Natural killer cell (primary cell): Measurements from ENCODE around the gene TNNI3K. TPM values are rescaled to one million over a fixed set of nuclear protein-coding genes. Genes with fewer than 3 reads are reported as not detected.
"Not testable (repeated sequence)": the region's sequence is repeated elsewhere in the genome, so short reads cannot be mapped to it uniquely, and the experiment has no call there.

Experiments used
- ATAC-seq, 3 donors: fragments of 150-1000 bp in 2 of 3; fragments of 200-7000 bp in 1 of 3; cut with Tn5 transposase; 1 replicate in 1 of 3; 2 replicates in 2 of 3; pipeline ENCODE4 v1.10.0; 2021; ENCODE audit warnings: mild to moderate bottlenecking in 2 of 3, moderate library complexity in 2 of 3
- DNase-seq, 2 donors: peaks; one replicate each; pipeline versions ENCODE4 v3.0.0 to v3.0.0-alpha.2; 2013 to 2021; ENCODE audit warnings: mixed read lengths in 1 of 2
- H3K27ac ChIP-seq: one replicate; pipeline ENCODE4 v1.5.1; 2013; ENCODE audit warnings: mild to moderate bottlenecking, low read length
- H3K27me3 ChIP-seq: one replicate; pipeline ENCODE4 v1.6.1; 2013; ENCODE audit warnings: low read length; ENCODE audit not compliant: control insufficient read depth, insufficient read depth
- H3K36me3 ChIP-seq: one replicate; pipeline ENCODE4 v1.6.1; 2013; ENCODE audit warnings: low read length; ENCODE audit not compliant: control insufficient read depth, insufficient read depth
- H3K4me1 ChIP-seq: one replicate; pipeline ENCODE4 v1.6.1; 2013; ENCODE audit warnings: low read length; ENCODE audit not compliant: control insufficient read depth, insufficient read depth
- H3K4me3 ChIP-seq: one replicate; pipeline ENCODE4 v1.5.1; 2013; ENCODE audit warnings: low read length
- H3K9me3 ChIP-seq: one replicate; pipeline ENCODE4 v1.6.1; 2013; ENCODE audit warnings: low read length; ENCODE audit not compliant: control insufficient read depth, insufficient read depth
- H3K27ac Mint-ChIP-seq, 2 donors: one replicate each; pipeline ENCODE4 v1.8.0; 2022; ENCODE audit warnings: mild to moderate bottlenecking in 2 of 2, mixed read lengths in 2 of 2, moderate library complexity in 1 of 2
- H3K27me3 Mint-ChIP-seq, 2 donors: one replicate each; pipeline ENCODE4 v1.8.0; 2022; ENCODE audit warnings: low read depth in 2 of 2, mixed read lengths in 2 of 2
- H3K36me3 Mint-ChIP-seq: one replicate; pipeline ENCODE4 v1.8.0; 2022; ENCODE audit warnings: mixed read lengths
- H3K4me1 Mint-ChIP-seq, 2 donors: one replicate each; pipeline ENCODE4 v1.8.0; 2022; ENCODE audit warnings: mixed read lengths in 2 of 2
- H3K4me3 Mint-ChIP-seq: one replicate; pipeline ENCODE4 v1.8.0; 2022; ENCODE audit warnings: mild to moderate bottlenecking, moderate library complexity, mixed read lengths
- H3K9me3 Mint-ChIP-seq, 2 donors: one replicate each; pipeline ENCODE4 v1.8.0; 2022; ENCODE audit warnings: mixed read lengths in 2 of 2
- WGBS: methylation state at CpG from one replicate; pipeline ENCODE4 v1.1.7; 2013; ENCODE audit warnings: missing lambda C conversion rate; ENCODE audit not compliant: insufficient coverage; 5-methylcytosine and 5-hydroxymethylcytosine counted together
- intact Hi-C: fragments of 100-400 bp; cut with micrococcal nuclease; formaldehyde crosslinking; loops from one replicate; pipeline ENCODE4 v1.14.2; 2022
- total RNA-seq, 4 donors: library from RNA; stranded (reverse); fragments of 120-200 nt in 1 of 4; gene quantifications; one replicate each; pipeline versions ENCODE4 v1.2.3 to v1.2.4, GENCODE V29; 2013 to 2022
- TF ChIP-seq, protein P1 (sequence below): fragments of 200-600 bp; IDR thresholded peaks from one replicate; pipeline ENCODE4 v1.8.0; 2022; ENCODE audit warnings: antibody characterized with exemption

The TNNI3K gene
- total RNA-seq, 3 donors from 2014 or later (not counting 1 experiment from before 2014, with no cell fraction given), result 0.72 TPM; not detected in 2

DNA sequence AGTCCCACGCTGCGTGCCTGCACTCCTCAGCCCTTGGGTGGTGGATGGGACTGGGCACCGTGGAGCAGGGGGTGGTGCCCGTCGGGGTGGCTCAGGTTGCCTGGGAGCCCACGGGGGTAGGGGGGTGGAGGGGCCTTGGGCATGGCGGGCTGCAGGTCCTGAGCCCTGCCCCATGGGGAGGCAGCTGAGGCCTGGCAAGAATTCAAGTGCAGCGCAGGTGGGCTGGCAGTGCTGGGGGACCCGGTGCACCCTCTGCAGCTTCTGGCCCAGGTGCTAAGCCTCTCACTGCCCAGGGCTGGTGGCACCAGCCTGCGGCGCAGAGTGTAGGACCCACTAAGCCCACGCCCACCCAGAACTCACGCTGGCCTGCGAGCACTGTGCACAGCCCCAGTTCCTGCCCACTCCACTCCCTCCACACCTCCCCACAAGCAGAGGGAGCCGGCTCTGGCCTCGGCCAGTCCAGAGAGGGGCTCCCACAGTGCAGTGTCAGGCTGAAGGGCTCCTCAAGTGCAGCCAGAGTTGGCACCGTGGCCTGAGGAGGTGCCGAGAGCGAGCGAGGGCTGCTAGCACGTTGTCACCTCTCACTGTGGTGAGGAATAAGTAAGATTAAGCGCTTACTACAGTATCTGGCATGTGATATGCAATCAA is 12.8 kb downstream of the TNNI3K start:
- Histone ChIP-seq H3K4me3 (no peak overlapping the region), H3K27ac (no peak overlapping the region), H3K36me3 (no peaks in the 10 kb centered on the region), H3K4me1 (no peaks in the 10 kb centered on the region), H3K9me3 (no peaks in the 10 kb centered on the region), H3K27me3 (no peaks in the 10 kb centered on the region)
- H3K27ac Mint-ChIP-seq, result no peak overlapping the region
- DNase-seq, result no peak
- H3K36me3 Mint-ChIP-seq, result no peaks in the 10 kb centered on the region
- ATAC-seq, result no peak
- H3K9me3 Mint-ChIP-seq, result peaks cover 0 to 6% of the 10 kb centered on the region in 2 donors
- intact Hi-C loops, result no loop called here
- no peak overlapping the region for H3K4me3 Mint-ChIP-seq
- TF ChIP-seq, protein P1, sequence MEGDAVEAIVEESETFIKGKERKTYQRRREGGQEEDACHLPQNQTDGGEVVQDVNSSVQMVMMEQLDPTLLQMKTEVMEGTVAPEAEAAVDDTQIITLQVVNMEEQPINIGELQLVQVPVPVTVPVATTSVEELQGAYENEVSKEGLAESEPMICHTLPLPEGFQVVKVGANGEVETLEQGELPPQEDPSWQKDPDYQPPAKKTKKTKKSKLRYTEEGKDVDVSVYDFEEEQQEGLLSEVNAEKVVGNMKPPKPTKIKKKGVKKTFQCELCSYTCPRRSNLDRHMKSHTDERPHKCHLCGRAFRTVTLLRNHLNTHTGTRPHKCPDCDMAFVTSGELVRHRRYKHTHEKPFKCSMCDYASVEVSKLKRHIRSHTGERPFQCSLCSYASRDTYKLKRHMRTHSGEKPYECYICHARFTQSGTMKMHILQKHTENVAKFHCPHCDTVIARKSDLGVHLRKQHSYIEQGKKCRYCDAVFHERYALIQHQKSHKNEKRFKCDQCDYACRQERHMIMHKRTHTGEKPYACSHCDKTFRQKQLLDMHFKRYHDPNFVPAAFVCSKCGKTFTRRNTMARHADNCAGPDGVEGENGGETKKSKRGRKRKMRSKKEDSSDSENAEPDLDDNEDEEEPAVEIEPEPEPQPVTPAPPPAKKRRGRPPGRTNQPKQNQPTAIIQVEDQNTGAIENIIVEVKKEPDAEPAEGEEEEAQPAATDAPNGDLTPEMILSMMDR, result no peak
- H3K27me3 Mint-ChIP-seq, result no peaks in the 10 kb centered on the region
- 92% methylated on average over 22 of the region's 22 CpGs for WGBS
- no peaks in the 10 kb centered on the region for H3K4me1 Mint-ChIP-seq

DNA sequence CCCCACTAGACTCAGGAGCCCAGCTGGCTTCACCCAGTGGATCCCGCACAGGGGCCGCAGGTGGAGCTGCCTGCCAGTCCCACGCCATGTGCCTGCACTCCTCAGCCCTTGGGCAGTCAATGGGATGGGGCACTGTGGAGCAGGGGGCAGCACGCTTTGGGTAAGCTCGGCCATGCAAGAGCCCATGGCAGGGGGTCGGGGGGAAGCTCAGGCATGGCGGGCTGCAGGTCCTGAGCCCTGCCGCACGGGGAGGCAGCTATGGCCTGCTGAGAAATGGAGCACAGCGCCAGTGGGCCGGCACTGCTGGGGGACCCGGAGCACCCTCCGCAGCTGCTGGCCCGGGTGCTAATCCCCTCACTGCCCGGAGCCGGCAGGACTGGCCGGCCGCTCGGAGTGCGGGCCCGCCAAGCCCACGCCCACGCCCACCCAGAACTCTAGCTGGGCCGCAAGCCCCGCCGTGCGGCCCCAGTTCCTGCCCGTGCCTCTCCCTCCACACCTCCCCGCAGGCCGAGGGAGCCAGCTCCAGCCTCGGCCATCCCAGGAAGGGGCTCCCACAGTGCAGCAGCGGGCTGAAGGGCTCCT is 18.1 kb downstream of the TNNI3K start:
- H3K4me1 ChIP-seq, intact Hi-C loops, H3K4me3 ChIP-seq, H3K36me3 Mint-ChIP-seq, H3K27ac Mint-ChIP-seq, H3K4me3 Mint-ChIP-seq, H3K36me3 ChIP-seq, H3K27ac ChIP-seq, H3K27me3 ChIP-seq, H3K4me1 Mint-ChIP-seq, ATAC-seq, H3K9me3 ChIP-seq, DNase-seq, H3K9me3 Mint-ChIP-seq, H3K27me3 Mint-ChIP-seq: not testable (repeated sequence)
- 86% methylated on average over 32 of the region's 32 CpGs for WGBS

DNA sequence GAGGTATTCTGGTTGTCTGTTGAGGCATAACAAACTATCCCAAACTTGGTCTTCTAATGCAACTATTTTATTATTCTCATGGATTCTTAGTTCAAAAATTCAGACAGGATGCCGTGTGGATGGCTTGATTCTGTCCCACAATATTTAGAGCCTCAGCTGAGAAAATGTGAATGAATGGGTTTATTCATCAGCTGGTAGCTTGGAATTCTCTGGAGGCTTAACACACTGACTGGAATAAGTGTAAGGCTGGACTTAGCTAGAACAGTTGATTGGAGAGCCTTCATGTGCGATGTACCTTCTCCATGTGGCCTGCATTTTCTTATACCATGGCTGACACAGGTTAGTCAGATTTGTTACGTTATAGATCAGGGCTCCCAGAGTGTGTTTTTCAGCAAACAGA is 30.8 kb downstream of the TNNI3K start:
- no peaks in the 10 kb centered on the region for H3K36me3 Mint-ChIP-seq
- Histone ChIP-seq H3K4me3 (no peak overlapping the region), H3K4me1 (no peaks in the 10 kb centered on the region), H3K27me3 (no peaks in the 10 kb centered on the region), H3K27ac (no peak overlapping the region), H3K9me3 (no peaks in the 10 kb centered on the region), H3K36me3 (no peaks in the 10 kb centered on the region)
- intact Hi-C loops, result no loop called here
- TF ChIP-seq, protein P1, result no peak
- 91% methylated on average over 3 of the region's 3 CpGs for WGBS
- H3K9me3 Mint-ChIP-seq, result peaks cover 6 to 16% of the 10 kb centered on the region in 2 donors
- no peak for DNase-seq
- H3K27ac Mint-ChIP-seq, result no peak overlapping the region
- no peaks in the 10 kb centered on the region for H3K4me1 Mint-ChIP-seq
- H3K4me3 Mint-ChIP-seq, result no peak overlapping the region
- H3K27me3 Mint-ChIP-seq, result no peaks in the 10 kb centered on the region
- ATAC-seq, result no peak

DNA sequence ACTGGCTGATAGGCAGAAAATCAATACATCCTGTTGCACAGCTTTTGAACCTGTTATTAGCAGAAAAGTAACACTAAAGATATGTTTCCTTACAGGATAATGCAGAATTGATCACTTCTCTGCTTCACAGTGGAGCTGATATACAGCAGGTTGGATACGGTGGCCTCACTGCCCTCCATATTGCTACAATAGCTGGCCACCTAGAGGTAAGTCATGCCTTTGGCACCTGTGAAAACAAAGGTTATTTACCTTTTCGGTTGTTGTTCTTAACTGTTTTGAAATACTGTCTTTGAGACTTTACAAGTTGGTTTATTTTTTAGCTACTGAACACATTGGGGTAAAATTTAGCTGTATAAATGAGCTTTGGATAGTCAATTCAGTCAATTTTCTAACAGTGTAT is 36.3 kb downstream of the TNNI3K start:
- Mint-ChIP-seq H3K4me1 (no peaks in the 10 kb centered on the region), H3K4me3 (no peak overlapping the region), H3K27ac (no peak overlapping the region), H3K9me3 (peaks cover 13 to 19% of the 10 kb centered on the region in 2 donors), H3K36me3 (no peaks in the 10 kb centered on the region), H3K27me3 (no peaks in the 10 kb centered on the region)
- H3K4me1 ChIP-seq, result no peaks in the 10 kb centered on the region
- H3K4me3 ChIP-seq, result no peak overlapping the region
- 92% methylated on average over 2 of the region's 2 CpGs for WGBS
- DNase-seq (no peak), ATAC-seq (no peak)
- H3K27ac ChIP-seq, result no peak overlapping the region
- H3K27me3 ChIP-seq, result no peaks in the 10 kb centered on the region
- H3K36me3 ChIP-seq, result no peaks in the 10 kb centered on the region
- intact Hi-C loops, result no loop called here
- no peaks in the 10 kb centered on the region for H3K9me3 ChIP-seq
- TF ChIP-seq, protein P1, result no peak
